Ishikawa (cell line): ENCODE results near the gene C13orf46.

Source experiments
- EGR1 ChIP-seq: IDR thresholded peaks from 2 replicates; pipeline ENCODE4 v1.6.1; 2012
- EP300 ChIP-seq: IDR thresholded peaks from 2 replicates; pipeline ENCODE4 v1.6.1; 2012; ENCODE audit warnings: borderline replicate concordance
- FOXM1 ChIP-seq: IDR thresholded peaks from 2 replicates; pipeline ENCODE4 v1.6.1; 2012; ENCODE audit warnings: low read depth, borderline replicate concordance
- MAX ChIP-seq: IDR thresholded peaks from 2 replicates; pipeline ENCODE4 v1.6.1; 2012
- RAD21 ChIP-seq: IDR thresholded peaks from 2 replicates; pipeline ENCODE4 v1.6.1; 2012; ENCODE audit warnings: low read depth
- REST ChIP-seq: IDR thresholded peaks from 2 replicates; pipeline ENCODE4 v1.6.1; 2012; ENCODE audit warnings: low read depth, mild to moderate bottlenecking
- TAF1 ChIP-seq: IDR thresholded peaks from 2 replicates; pipeline ENCODE4 v1.6.1; 2012; ENCODE audit warnings: low read depth, mild to moderate bottlenecking
- TEAD4 ChIP-seq: IDR thresholded peaks from 2 replicates; pipeline ENCODE4 v1.6.1; 2012

DNA sequence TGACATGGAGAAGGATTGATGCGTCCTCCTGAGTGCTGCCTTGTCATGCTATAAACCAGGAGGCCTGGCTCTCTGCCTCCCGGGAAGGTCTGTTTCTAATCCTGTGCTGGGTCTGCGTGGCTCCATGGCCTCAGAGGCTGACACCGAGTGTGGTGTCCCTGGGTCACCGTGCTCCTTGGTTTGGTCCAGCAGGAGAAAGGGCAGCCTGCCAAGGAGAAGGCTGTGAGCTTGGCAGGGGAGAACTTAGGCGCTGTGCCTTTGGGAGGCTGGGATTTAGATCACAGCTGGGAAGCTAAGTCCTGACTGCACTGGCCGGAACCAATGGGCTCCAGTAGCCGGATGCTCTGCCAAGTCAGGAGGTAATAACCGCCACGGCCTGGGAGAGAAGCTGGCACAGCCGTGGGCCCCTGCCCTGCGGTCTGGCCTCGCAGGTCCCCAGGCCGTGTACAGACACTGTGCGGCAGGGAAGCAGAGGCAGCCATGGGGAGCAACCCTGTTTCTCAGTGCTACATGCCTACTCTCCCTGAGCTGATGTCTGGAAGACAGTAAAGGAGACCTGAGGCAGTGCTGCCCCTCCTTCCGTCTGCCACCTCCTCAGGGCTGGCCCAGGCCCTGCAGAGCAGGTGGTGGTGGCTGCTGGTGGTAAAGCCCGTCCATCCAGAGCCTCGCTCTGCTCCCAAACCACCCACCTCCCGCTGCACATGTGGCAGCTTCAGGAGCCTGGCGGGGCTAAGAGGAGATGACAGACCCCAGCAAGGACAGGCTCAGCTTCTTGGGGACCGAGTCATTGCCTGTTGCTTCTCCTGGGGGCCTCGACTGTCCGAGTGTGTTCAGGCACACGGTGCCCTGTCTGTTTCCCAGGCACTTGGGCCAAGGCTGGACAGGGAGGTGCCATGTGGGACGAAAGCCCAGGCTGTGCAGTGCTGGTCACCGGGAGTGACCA is 44.9 kb downstream of the C13orf46 start:
- TF ChIP-seq TAF1 (no peak), REST (no peak), EGR1 (no peak), RAD21 (0 out of 2 replicates have a peak, but pooled peaks have one; percentile 10), MAX (peak; percentile 32), TEAD4 (peak; percentile 36), EP300 (peak; percentile 90), FOXM1 (peak; percentile 53)
